Measurements from ENCODE around the gene ZFAND2B. TPM values are rescaled to one million over a fixed set of nuclear protein-coding genes. Genes with fewer than 3 reads are reported as not detected.

The ZFAND2B gene, protein sequence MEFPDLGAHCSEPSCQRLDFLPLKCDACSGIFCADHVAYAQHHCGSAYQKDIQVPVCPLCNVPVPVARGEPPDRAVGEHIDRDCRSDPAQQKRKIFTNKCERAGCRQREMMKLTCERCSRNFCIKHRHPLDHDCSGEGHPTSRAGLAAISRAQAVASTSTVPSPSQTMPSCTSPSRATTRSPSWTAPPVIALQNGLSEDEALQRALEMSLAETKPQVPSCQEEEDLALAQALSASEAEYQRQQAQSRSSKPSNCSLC
- total RNA-seq = 18.4 and 30.9 TPM in 2 replicates

DNA sequence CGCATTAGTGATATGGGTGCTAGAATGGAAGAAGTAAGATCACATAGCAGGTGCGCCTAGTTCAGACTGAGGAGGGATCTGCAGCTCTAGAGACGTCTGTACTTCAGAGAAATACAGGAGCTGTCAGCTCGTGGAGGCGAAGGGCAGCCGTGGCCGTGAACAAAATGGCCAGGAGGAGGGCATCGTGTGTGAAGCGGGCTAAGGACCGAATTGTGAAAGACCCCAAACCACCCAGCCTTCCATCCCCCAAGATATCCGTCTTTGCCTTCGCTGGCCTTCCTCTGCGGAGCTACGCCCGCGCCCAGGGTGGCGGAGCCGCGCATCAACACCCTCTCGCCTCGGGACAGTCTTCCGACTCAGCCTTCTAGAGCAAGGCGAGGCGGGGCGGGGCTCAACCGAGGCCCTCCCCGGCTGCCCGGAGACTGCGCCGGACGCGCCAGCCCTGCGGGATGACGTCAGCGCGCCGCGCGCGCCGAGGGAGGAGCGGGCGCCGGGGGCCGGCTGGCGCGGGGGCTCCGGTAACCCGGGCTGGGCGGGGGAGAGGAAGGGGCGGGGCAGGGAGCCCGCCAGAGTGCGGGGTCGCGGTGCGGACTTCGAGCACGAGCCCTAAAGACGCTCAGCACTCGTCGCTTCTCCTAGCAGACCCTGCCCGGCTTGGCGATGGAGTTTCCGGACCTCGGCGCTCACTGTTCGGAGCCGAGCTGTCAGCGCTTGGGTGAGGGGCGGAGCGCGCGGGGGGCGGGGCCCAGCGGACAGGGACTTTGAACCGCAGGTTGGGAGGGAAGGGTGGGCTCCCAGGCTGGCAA, at the start of gene ZFAND2B:
Gene ZFAND2B (plus strand): TSS at position 455 of the 806 bp plus-strand sequence. CDS start 206 bp downstream, at position 661.
- peak; percentile 76 for DNase-seq (ENCODE audit: low read depth)

GRCh38 chr2:219157396-219157795, 49.2 kb upstream of the ZFAND2B start:
- no peak for DNase-seq (ENCODE audit: low read depth)

- no peak for DNase-seq (ENCODE audit: low read depth)
Measured at GRCh38 chr2:219158025-219158424, 48.6 kb upstream of the ZFAND2B start.

- DNase-seq (ENCODE audit: low read depth) = no peak
Measured at GRCh38 chr2:219158586-219158985, 48.0 kb upstream of the ZFAND2B start.

DNA sequence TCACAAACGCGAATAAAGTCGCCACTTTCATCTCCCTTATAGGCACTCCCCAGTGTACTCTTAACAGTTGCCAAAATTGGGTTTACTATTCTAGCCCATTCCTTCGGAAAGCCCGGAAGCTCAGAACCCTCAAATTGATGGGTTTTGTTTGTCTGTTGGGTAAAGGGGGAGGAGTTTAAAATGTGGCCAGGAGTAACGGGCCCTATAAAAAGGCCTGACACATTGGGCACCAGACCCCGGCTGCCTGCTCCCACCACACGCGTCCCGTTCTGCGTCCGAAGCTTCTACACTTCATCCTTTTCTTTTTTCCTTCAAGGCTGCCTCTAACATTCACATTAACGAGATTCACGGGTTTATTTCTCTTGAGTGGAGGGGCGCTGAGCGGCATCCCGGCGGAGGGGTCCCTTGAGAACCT, 46.8 kb upstream of the ZFAND2B start:
- no peak for DNase-seq (ENCODE audit: low read depth)

DNA sequence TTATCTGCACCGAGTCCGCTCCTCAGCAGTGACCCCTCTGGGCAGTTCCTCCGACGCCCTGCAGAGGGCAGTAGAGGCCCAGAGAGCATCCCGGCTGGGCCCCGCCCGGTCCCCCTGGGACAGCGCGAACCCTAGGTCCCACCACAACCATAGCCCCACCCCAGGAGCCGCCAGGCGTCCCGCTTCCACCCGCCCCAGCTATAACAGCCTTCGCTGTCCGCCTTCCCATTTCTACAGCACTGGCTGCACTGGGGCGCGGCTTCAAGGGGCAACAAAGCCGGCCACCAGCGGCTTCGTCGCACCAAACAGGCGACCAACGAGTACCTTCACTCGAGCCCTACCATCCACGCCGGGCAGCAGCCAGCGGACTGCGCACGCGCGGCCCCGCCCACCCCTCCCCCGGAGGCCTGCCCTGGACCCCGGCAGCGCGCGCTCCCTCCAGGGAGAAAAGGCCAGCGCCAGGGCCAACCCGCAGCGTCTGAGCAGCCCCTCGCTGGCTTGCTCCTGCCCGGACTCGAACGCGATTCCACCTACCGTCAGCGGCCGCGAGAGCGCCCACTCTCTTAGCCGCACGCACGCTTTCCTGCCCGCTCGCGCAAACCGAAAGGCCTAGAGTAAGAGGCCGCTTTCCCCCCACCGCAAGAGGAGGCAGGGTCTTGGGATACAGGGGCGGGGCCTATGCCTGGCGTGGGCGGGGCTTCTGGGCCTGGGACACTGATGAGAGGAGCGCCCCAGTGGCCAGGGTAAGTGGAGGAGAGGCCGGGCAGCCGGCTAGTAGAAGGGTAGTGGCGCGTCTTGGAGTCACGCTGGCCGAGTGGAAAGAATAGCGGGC, 46.2 kb upstream of the ZFAND2B start, which contains the start of gene NHEJ1:
Gene NHEJ1 (minus strand): TSS at position 630 of the 832 bp plus-strand sequence. CDS start 2,453 bp downstream, outside the sequence.
- DNase-seq (ENCODE audit: low read depth) = peak; percentile 78

DNA sequence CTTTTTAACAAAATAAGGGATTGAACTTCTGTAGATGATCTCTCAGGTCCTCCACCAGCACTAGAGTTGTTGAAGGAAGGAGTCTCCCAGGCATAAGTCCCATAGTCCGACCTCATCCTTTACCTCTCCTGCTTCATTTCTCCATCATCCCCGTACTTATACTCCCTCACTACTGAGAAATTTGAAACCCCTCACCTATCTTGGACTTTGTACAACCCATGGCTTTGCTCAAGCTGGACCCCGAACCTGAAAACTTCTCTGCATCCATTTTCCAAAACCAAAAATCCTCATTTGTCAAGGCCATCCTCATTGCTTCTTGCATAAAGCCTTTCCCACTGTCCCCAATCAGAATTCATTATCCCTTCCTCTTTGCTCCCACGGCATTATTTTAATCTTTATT, 45.5 kb upstream of the ZFAND2B start:
- no peak for DNase-seq (ENCODE audit: low read depth)

- no peak for DNase-seq (ENCODE audit: low read depth)
Measured at GRCh38 chr2:219163156-219163555, 43.4 kb upstream of the ZFAND2B start.

GRCh38 chr2:219165058-219165911, 41.3 kb upstream of the ZFAND2B start:
- DNase-seq (ENCODE audit: low read depth) = no peak

DNA sequence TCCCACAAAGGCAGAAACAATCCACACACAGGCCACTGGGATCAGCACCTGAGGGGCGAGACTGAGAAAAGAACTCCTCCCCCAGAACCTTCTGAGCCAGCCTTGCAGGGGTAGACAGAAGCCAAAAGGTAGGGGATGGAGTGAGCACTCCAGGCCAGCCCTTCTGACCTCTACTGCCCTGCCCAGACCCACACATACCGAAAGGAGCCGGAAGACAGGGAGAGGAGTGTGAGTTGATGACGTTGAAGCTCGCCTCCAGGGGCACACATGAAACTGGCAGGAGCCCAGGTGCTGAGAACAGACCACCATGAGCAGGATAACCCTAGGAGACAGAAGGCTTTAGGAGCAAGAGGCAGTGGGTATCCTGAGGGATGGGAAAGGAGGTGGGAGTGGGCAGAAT, 38.6 kb upstream of the ZFAND2B start:
- DNase-seq (ENCODE audit: low read depth) = no peak

DNA sequence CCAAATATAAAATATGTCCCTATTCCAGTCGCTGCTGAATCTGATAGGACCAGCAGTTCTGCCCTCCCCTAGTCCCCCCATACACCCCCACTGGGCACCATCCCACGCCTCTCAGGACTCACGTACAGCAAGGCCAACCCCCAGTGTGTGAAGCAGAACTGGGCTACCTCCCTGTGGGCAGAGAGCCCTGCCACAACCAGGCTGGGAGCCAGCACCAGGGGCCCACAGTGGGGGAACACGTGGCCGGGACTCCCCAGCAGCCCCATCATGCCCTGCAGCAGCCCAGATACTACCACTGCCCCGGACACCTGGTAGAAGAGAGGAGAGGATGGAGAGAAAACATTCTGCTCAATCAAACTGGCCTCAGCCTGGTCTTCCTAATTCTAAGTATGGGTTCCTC, 38.1 kb upstream of the ZFAND2B start:
- DNase-seq (ENCODE audit: low read depth) = no peak

- no peak for DNase-seq (ENCODE audit: low read depth)
Measured at GRCh38 chr2:219168932-219169331, 37.6 kb upstream of the ZFAND2B start.

DNA sequence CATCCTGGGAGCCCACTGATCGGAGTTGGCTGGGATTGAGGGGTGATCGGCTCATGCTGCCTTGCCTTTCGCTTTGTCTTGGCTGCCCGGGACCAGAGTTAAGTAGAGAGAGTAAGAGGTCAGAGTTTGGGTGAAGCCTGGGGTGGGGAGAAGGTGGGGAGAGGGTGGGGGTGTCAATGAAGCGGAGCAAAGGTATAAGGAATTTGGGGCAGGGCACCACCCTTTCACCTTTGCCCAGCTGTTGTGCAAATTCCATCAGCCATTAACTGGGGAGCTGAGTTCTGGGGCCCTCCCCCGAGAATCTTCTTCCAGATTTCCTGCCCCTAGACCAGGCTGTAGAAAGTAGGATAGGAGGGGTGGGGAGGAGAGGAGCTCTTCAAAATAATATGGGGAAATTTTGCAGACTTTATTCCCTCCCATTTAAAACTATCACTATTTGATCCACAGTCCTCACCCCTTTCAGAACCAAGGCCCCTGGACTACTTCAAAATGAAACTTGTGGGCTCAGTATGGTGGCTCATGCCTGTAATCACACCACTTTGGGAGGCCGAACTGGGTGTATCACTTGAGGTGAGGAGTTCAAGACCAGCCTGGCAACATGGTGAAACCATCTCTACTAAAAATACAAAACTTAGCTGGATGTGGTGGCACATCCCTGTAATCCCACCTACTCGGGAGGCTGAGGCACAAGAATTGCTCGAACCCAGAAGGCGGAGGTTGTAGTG, 36.5 kb upstream of the ZFAND2B start, which contains the start of gene SLC23A3:
Gene SLC23A3 (minus strand): TSS at position 100 of the 725 bp plus-strand sequence. CDS start 45 bp downstream, at position 55.
- no peak for DNase-seq (ENCODE audit: low read depth)

- DNase-seq (ENCODE audit: low read depth) = peak; percentile 92
Measured at GRCh38 chr2:219171231-219171651, 35.3 kb upstream of the ZFAND2B start.

- no peak for DNase-seq (ENCODE audit: low read depth)
Measured at GRCh38 chr2:219172231-219173154, 34.1 kb upstream of the ZFAND2B start.

GRCh38 chr2:219173176-219173575, 33.4 kb upstream of the ZFAND2B start:
- no peak for DNase-seq (ENCODE audit: low read depth)

DNA sequence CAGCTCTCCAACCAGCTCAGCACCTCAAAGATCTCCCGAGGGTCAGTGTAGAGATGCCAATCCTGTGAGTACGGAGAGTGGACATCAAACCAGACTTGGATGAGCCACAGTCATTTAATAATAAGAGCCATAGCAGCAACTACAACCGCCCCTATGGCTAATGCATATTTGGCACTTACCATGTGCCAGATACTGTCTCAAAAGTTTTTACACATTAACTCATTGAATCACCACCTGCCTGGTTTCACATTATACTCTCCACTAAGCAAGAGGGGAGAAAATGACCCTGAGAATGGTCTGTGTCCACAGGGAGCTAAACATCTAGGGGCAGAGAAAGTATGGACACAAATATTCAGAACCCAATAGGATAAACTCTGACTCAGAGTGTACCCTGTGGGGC, 32.4 kb upstream of the ZFAND2B start:
- peak; percentile 65 for DNase-seq (ENCODE audit: low read depth)

DNA sequence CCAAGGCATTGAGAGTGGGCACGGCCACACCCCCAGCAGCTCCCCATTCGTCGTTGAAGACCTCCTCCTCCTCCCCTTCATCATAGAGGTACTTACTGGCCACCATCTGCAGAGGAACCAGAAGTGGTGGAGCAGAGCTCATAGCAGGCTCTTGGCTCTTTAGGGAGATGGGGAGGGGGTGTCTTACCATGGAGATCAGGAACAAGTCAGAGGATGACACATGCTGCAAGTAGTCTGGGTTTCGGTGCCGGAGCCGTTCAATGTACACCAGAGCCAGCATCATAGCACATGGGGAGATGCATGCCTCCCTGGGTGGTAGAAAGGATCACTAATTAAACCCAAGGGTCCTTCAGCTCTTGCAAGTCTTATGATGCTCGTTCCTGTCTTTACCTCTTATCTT, 31.8 kb upstream of the ZFAND2B start:
- DNase-seq (ENCODE audit: low read depth) = peak; percentile 53

DNA sequence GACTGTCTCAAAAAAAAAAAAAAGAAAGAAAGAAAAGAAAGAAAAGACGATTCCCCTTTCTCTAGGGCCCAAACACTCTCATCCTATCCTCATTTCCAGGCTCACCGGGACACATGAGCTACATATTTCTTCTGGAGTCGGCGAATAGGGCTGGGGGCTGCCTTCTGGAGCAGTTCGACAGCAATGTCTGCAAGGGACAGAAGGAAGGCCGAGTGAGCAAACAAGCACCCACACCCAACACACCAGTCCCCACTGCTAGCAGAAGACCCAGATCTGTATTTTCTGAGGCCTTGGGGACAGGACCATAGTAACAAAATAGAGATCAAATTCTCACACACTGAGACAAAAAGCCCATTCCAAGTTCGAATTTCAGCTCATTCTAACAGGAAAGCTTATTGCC, 31.1 kb upstream of the ZFAND2B start:
- no peak for DNase-seq (ENCODE audit: low read depth)

Measured in renal cortical epithelial cell (primary cell).